ENCODE data around the gene ULK4.
"Not testable (repeated sequence)": the region's sequence is repeated elsewhere in the genome, so short reads cannot be mapped to it uniquely, and the experiment has no call there.

Gene ULK4

GRCh38 chr3:41874022-41874421, 87.9 kb downstream of the ULK4 start:
- no peak for TF ChIP-seq CTBP1 (IDR thresholded peaks at IDR 0.05; ENCODE audit: borderline replicate concordance)
- ChIA-PET POLR2A (no interaction called here), CTCF (interaction anchor here (0.6 kb wide), 1 partner anchor 1297 kb away, joined by 3 read pairs; no protein-coding TSS in a partner anchor)
- no peak for DNase-seq (ENCODE audit: extremely low spot score)

GRCh38 chr3:41872157-41872556, 89.7 kb downstream of the ULK4 start:
- ChIA-PET CTCF (no interaction called here), POLR2A (no interaction called here)
- DNase-seq (ENCODE audit: extremely low spot score) = no peak
- no peak for TF ChIP-seq ARNT (IDR thresholded peaks at IDR 0.05)
- TF ChIP-seq TARDBP (IDR thresholded peaks at IDR 0.05) = no peak
- no peak for TF ChIP-seq BHLHE40 (IDR thresholded peaks at IDR 0.05; ENCODE audit: borderline replicate concordance)
- TF ChIP-seq ZNF384 (IDR thresholded peaks at IDR 0.05) = no peak
- TF ChIP-seq FOXK2 (IDR thresholded peaks at IDR 0.05) = no peak
- TF ChIP-seq SUZ12 (IDR thresholded peaks at IDR 0.05) = no peak
- no peak for TF ChIP-seq HDGF (IDR thresholded peaks at IDR 0.05; ENCODE audit: borderline replicate concordance)

- no peak for DNase-seq (ENCODE audit: extremely low spot score)
- POLR2A ChIA-PET = no interaction called here
- no peak for TF ChIP-seq FOXK2 (IDR thresholded peaks at IDR 0.05)
- CTCF ChIA-PET = no interaction called here
Observed at GRCh38 chr3:41867533-41867932, 94.4 kb downstream of the ULK4 start.

GRCh38 chr3:41866298-41866697, 95.6 kb downstream of the ULK4 start:
- POLR2A ChIA-PET = no interaction called here
- CTCF ChIA-PET = no interaction called here
- no peak for DNase-seq (ENCODE audit: extremely low spot score)
- TF ChIP-seq FOXM1 (IDR thresholded peaks at IDR 0.05; ENCODE audit: borderline replicate concordance) (no peak), FOXK2 (IDR thresholded peaks at IDR 0.05) (no peak), ARNT (IDR thresholded peaks at IDR 0.05) (no peak), SUZ12 (IDR thresholded peaks at IDR 0.05) (no peak), CTBP1 (IDR thresholded peaks at IDR 0.05; ENCODE audit: borderline replicate concordance) (no peak), PKNOX1 (IDR thresholded peaks at IDR 0.05) (no peak), HDGF (IDR thresholded peaks at IDR 0.05; ENCODE audit: borderline replicate concordance) (no peak)

GRCh38 chr3:41863024-41863423, 98.9 kb downstream of the ULK4 start:
- DNase-seq (ENCODE audit: extremely low spot score) = no peak
- POLR2A ChIA-PET = no interaction called here
- CTCF ChIA-PET = no interaction called here
- TF ChIP-seq FOXA1 (IDR thresholded peaks at IDR 0.05) = no peak
- no peak for TF ChIP-seq BHLHE40 (IDR thresholded peaks at IDR 0.05; ENCODE audit: borderline replicate concordance)
- no peak for TF ChIP-seq L3MBTL2 (conservative IDR thresholded peaks at IDR 0.05)
- no peak for TF ChIP-seq PKNOX1 (IDR thresholded peaks at IDR 0.05)
- no peak for TF ChIP-seq HDGF (IDR thresholded peaks at IDR 0.05; ENCODE audit: borderline replicate concordance)
- no peak for TF ChIP-seq FOXK2 (IDR thresholded peaks at IDR 0.05)
- TF ChIP-seq CTBP1 (IDR thresholded peaks at IDR 0.05; ENCODE audit: borderline replicate concordance) = no peak
- no peak for TF ChIP-seq ELF4 (IDR thresholded peaks at IDR 0.05)
- no peak for TF ChIP-seq NFRKB (IDR thresholded peaks at IDR 0.05)
- no peak for TF ChIP-seq ARNT (IDR thresholded peaks at IDR 0.05)
- TF ChIP-seq SUZ12 (IDR thresholded peaks at IDR 0.05) = no peak
- TF ChIP-seq FOXM1 (IDR thresholded peaks at IDR 0.05; ENCODE audit: borderline replicate concordance) = no peak
- no peak for TF ChIP-seq SP1 (IDR thresholded peaks at IDR 0.05)
- TF ChIP-seq ZNF384 (IDR thresholded peaks at IDR 0.05) = no peak
- no peak for TF ChIP-seq LEF1 (IDR thresholded peaks at IDR 0.05; ENCODE audit: borderline replicate concordance)
- no peak for TF ChIP-seq TARDBP (IDR thresholded peaks at IDR 0.05)

- DNase-seq (ENCODE audit: extremely low spot score); POLR2A ChIA-PET; CTCF ChIA-PET: not testable (repeated sequence)
Observed at GRCh38 chr3:41860489-41860888, 101.4 kb downstream of the ULK4 start.

GRCh38 chr3:41854956-41855355, 106.9 kb downstream of the ULK4 start:
- POLR2A ChIA-PET = no interaction called here
- CTCF ChIA-PET = no interaction called here
- DNase-seq (ENCODE audit: extremely low spot score) = no peak
- TF ChIP-seq FOXM1 (IDR thresholded peaks at IDR 0.05; ENCODE audit: borderline replicate concordance) = no peak
- no peak for TF ChIP-seq SP1 (IDR thresholded peaks at IDR 0.05)
- TF ChIP-seq L3MBTL2 (conservative IDR thresholded peaks at IDR 0.05) = no peak
- no peak for TF ChIP-seq FOXA1 (IDR thresholded peaks at IDR 0.05)
- no peak for TF ChIP-seq ELF4 (IDR thresholded peaks at IDR 0.05)
- no peak for TF ChIP-seq PKNOX1 (IDR thresholded peaks at IDR 0.05)
- no peak for TF ChIP-seq ARNT (IDR thresholded peaks at IDR 0.05)
- TF ChIP-seq FOXK2 (IDR thresholded peaks at IDR 0.05) = no peak
- no peak for TF ChIP-seq SUZ12 (IDR thresholded peaks at IDR 0.05)
- no peak for TF ChIP-seq HDGF (IDR thresholded peaks at IDR 0.05; ENCODE audit: borderline replicate concordance)
- no peak for TF ChIP-seq TARDBP (IDR thresholded peaks at IDR 0.05)
- no peak for TF ChIP-seq CTBP1 (IDR thresholded peaks at IDR 0.05; ENCODE audit: borderline replicate concordance)
- TF ChIP-seq ZNF384 (IDR thresholded peaks at IDR 0.05) = no peak
- TF ChIP-seq LEF1 (IDR thresholded peaks at IDR 0.05; ENCODE audit: borderline replicate concordance) = no peak
- TF ChIP-seq NFRKB (IDR thresholded peaks at IDR 0.05) = no peak
- no peak for TF ChIP-seq BHLHE40 (IDR thresholded peaks at IDR 0.05; ENCODE audit: borderline replicate concordance)
